Astrocyte (in vitro differentiated cells and primary cell): ENCODE data around the gene CCDC85A. TPM values are rescaled to one million over a fixed set of nuclear protein-coding genes. Genes with fewer than 3 reads are reported as not detected.

Experiments used
- DNase-seq: peaks from one replicate; pipeline ENCODE4 v3.0.0-alpha.2; 2010; ENCODE audit warnings: low read depth
- FAIRE-seq: peaks from 2 replicates; lab custom pipeline; 2011; peaks lifted over from hg19 to GRCh38; lab: Jason Lieb, UNC
- H2AFZ ChIP-seq: 2 replicates; pipeline ENCODE4 v1.6.0; 2012; ENCODE audit warnings: low read depth, low read length, inconsistent platforms
- H3K27ac ChIP-seq: 2 replicates; pipeline ENCODE4 v1.5.1; 2011; ENCODE audit warnings: low read depth, low read length, inconsistent platforms
- H3K27me3 ChIP-seq: 2 replicates; pipeline ENCODE4 v1.6.0; 2011; ENCODE audit warnings: low read length, inconsistent platforms; ENCODE audit not compliant: insufficient read depth
- H3K36me3 ChIP-seq: 2 replicates; pipeline ENCODE4 v1.5.1; 2011; ENCODE audit warnings: low read length, inconsistent platforms; ENCODE audit not compliant: insufficient read depth
- H3K4me1 ChIP-seq: 2 replicates; pipeline ENCODE4 v1.5.1; 2011; ENCODE audit warnings: low read length, inconsistent platforms; ENCODE audit not compliant: insufficient read depth
- H3K4me2 ChIP-seq: 2 replicates; pipeline ENCODE4 v1.6.0; 2012; ENCODE audit warnings: low read length, inconsistent platforms
- H3K4me3 ChIP-seq: 2 replicates; pipeline ENCODE4 v1.5.1; 2011; ENCODE audit warnings: low read depth, mild to moderate bottlenecking, low read length, inconsistent platforms; ENCODE audit not compliant: insufficient read depth
- H3K79me2 ChIP-seq: 2 replicates; pipeline ENCODE4 v1.6.0; 2012; ENCODE audit warnings: mild to moderate bottlenecking, low read length, inconsistent platforms; ENCODE audit not compliant: insufficient read depth
- H3K9ac ChIP-seq: 2 replicates; pipeline ENCODE4 v1.6.0; 2012; ENCODE audit warnings: mild to moderate bottlenecking, low read length, inconsistent platforms
- H3K9me3 ChIP-seq: 2 replicates; pipeline ENCODE4 v1.5.1; 2012; ENCODE audit warnings: low read depth, mild to moderate bottlenecking, low read length, inconsistent platforms; ENCODE audit not compliant: insufficient read depth
- H4K20me1 ChIP-seq: 2 replicates; pipeline ENCODE4 v1.6.0; 2012; ENCODE audit warnings: low read length, inconsistent platforms; ENCODE audit not compliant: insufficient read depth
- H3K27ac Mint-ChIP-seq: one replicate; pipeline ENCODE4 v1.8.0; 2021; ENCODE audit warnings: mild to moderate bottlenecking, mixed read lengths; ENCODE audit not compliant: unreplicated experiment
- H3K27me3 Mint-ChIP-seq: one replicate; pipeline ENCODE4 v1.8.0; 2021; ENCODE audit warnings: low read depth, mixed read lengths; ENCODE audit not compliant: unreplicated experiment
- H3K36me3 Mint-ChIP-seq: one replicate; pipeline ENCODE4 v1.8.0; 2021; ENCODE audit warnings: low read depth, mixed read lengths; ENCODE audit not compliant: unreplicated experiment
- H3K4me1 Mint-ChIP-seq: one replicate; pipeline ENCODE4 v1.8.0; 2021; ENCODE audit warnings: low read depth, mixed read lengths; ENCODE audit not compliant: unreplicated experiment
- H3K4me3 Mint-ChIP-seq: one replicate; pipeline ENCODE4 v1.8.0; 2021; ENCODE audit warnings: mild to moderate bottlenecking, moderate library complexity, mixed read lengths; ENCODE audit not compliant: unreplicated experiment
- H3K9me3 Mint-ChIP-seq: one replicate; pipeline ENCODE4 v1.8.0; 2021; ENCODE audit warnings: mild to moderate bottlenecking, mixed read lengths; ENCODE audit not compliant: unreplicated experiment
- CTCF ChIP-seq: IDR thresholded peaks from 2 replicates; pipeline ENCODE4 v1.5.1; 2011; ENCODE audit warnings: low read depth, mild to moderate bottlenecking, inconsistent platforms, low read length, moderate library complexity; ENCODE audit not compliant: insufficient read depth
- EZH2 ChIP-seq: IDR thresholded peaks from 2 replicates; pipeline ENCODE4 v1.6.1; 2012; ENCODE audit warnings: mild to moderate bottlenecking, low read length, inconsistent platforms; ENCODE audit not compliant: insufficient read depth
- total RNA-seq: library from RNA; stranded (reverse); gene quantifications from 2 replicates; pipeline ENCODE4 v1.2.1, GENCODE V29; 2021

CCDC85A gene
- total RNA-seq, 1 donor from 2014 or later, result 8.9 TPM

DNA sequence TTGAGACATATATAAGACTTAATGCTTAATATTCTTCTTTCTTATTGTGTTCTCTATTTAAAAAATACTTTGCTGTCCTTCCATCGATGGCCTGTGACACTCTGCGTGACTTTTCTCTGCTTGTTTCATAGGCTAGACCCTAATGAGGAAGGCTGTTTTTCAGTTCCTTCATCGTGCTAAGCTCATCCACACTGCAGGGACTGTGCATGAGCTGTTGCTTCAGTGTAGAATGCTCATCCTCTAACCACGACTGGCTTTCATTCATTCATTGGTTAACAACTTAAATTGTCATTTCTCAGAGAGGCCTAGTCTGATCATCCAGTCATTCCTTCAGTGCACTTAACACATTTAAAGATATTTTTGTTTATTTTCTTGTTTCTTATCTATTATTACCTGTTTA, 134.4 kb downstream of the CCDC85A start:
- H3K9me3 ChIP-seq, result no peaks in the 10 kb centered on the region
- H3K36me3 Mint-ChIP-seq, result peaks cover 5% of the 10 kb centered on the region
- H3K79me2 ChIP-seq, result no peaks in the 10 kb centered on the region

DNA sequence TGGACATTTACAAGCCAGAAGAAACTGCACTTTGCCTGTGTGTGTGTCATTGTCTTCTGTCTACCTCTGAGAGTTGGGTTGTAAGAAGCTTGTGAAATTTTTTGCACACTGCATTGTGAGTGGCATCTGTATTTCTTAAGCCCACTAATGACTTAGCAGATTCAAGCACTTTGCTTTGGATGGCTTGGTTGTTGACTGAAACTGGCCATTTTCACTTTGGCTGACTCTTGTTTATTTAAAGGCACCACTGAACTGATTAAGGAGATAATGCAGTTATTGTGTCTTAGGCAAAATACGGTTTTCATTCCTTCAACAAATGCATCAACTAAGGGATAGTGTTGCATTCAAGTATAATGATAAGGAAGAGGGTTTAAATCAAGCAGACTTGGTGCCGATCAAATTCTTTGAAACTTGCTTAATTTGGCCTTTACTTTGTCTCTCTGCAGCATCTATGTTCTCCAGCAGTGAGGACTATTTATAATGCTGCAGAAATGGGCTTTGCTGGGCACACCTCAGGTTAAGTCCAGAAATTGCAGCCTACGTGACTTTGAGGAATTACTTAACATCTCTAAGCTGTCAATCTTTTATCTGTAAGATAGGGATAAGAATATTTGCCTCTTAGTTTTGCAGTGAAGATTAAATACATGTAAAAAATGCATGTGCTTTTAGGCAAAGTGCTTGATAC, 142.0 kb downstream of the CCDC85A start:
- no peaks in the 10 kb centered on the region for H3K4me1 Mint-ChIP-seq
- H2AFZ ChIP-seq, result no peak overlapping the region
- no peaks in the 10 kb centered on the region for H4K20me1 ChIP-seq
- no peak overlapping the region for H3K27ac Mint-ChIP-seq
- H3K36me3 ChIP-seq, result no peaks in the 10 kb centered on the region
- FAIRE-seq, result no peak
- no peaks in the 10 kb centered on the region for H3K79me2 ChIP-seq
- no peaks in the 10 kb centered on the region for H3K4me1 ChIP-seq
- no peak overlapping the region for H3K4me2 ChIP-seq
- no peaks in the 10 kb centered on the region for H3K27me3 ChIP-seq
- no peaks in the 10 kb centered on the region for H3K9me3 ChIP-seq
- no peak overlapping the region for H3K4me3 Mint-ChIP-seq
- peaks cover 5% of the 10 kb centered on the region for H3K9me3 Mint-ChIP-seq
- no peak overlapping the region for H3K4me3 ChIP-seq
- no peaks in the 10 kb centered on the region for H3K27me3 Mint-ChIP-seq
- peaks cover 5% of the 10 kb centered on the region for H3K36me3 Mint-ChIP-seq
- TF ChIP-seq CTCF (no peak), EZH2 (no peak)
- DNase-seq, result no peak
- H3K9ac ChIP-seq, result no peak overlapping the region
- H3K27ac ChIP-seq, result no peak overlapping the region

More for the DNA sequence above, 134.4 kb downstream of the CCDC85A start:
- Histone ChIP-seq H3K9ac (no peak overlapping the region), H2AFZ (no peak overlapping the region), H3K27me3 (no peaks in the 10 kb centered on the region), H3K27ac (no peak overlapping the region), H3K4me3 (no peak overlapping the region), H3K4me2 (no peak overlapping the region), H4K20me1 (no peaks in the 10 kb centered on the region), H3K36me3 (no peaks in the 10 kb centered on the region), H3K4me1 (no peaks in the 10 kb centered on the region)
- FAIRE-seq (no peak), DNase-seq (no peak)
- Mint-ChIP-seq H3K4me3 (no peak overlapping the region), H3K4me1 (no peaks in the 10 kb centered on the region), H3K27ac (no peak overlapping the region), H3K27me3 (no peaks in the 10 kb centered on the region), H3K9me3 (peaks cover 4% of the 10 kb centered on the region)
- TF ChIP-seq CTCF (no peak), EZH2 (no peak)

DNA sequence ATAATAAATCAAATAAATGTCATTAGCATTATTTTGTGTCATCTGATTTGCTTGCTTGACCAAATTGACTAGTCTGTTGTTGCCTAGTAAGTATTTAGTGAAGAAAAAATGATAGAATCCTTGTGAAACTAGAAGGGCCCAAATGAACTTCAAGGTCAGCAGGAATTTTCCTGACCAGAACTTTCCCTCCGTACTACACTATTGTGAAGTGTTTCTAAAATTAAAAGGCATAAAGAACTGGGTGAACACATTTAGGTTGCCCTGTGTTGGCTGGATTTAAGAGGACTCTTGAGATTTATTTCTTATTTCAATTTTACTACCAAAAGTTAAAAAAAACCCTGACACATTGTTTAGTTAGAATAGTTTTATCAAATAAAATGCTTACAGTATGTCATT, 142.6 kb downstream of the CCDC85A start:
- Mint-ChIP-seq H3K36me3 (peaks cover 3% of the 10 kb centered on the region), H3K4me3 (no peak overlapping the region), H3K27me3 (no peaks in the 10 kb centered on the region), H3K4me1 (no peaks in the 10 kb centered on the region), H3K9me3 (peaks cover 3% of the 10 kb centered on the region), H3K27ac (no peak overlapping the region)
- Histone ChIP-seq H3K4me1 (no peaks in the 10 kb centered on the region), H3K4me2 (no peak overlapping the region), H3K36me3 (no peaks in the 10 kb centered on the region), H3K27me3 (no peaks in the 10 kb centered on the region), H3K9ac (no peak overlapping the region), H3K27ac (no peak overlapping the region), H3K79me2 (no peaks in the 10 kb centered on the region), H4K20me1 (no peaks in the 10 kb centered on the region), H3K4me3 (no peak overlapping the region), H2AFZ (no peak overlapping the region), H3K9me3 (no peaks in the 10 kb centered on the region)
- TF ChIP-seq CTCF (no peak), EZH2 (no peak)
- DNase-seq (no peak), FAIRE-seq (no peak)
